Smooth muscle cell (in vitro differentiated cells): ENCODE measurements around the gene RGPD6. TPM values are rescaled to one million over a fixed set of nuclear protein-coding genes. Genes with fewer than 3 reads are reported as not detected.
"Not testable (repeated sequence)": the region's sequence is repeated elsewhere in the genome, so short reads cannot be mapped to it uniquely, and the experiment has no call there.

Source experiments
- DNase-seq: peaks from one replicate; lab custom pipeline; 2025; ENCODE audit not compliant: unreplicated experiment; lab: John Stamatoyannopoulos, UW
- H2AFZ ChIP-seq: fragments of 200-600 bp; sonication (generic); 2 replicates; pipeline ENCODE4 v1.6.0; 2016; ENCODE audit warnings: antibody characterized with exemption, low read depth, mild to moderate bottlenecking
- H3F3A ChIP-seq: fragments of 200-600 bp; sonication (generic); 2 replicates; pipeline ENCODE4 v1.6.0; 2017; ENCODE audit warnings: antibody characterized with exemption, low read depth
- H3K27ac ChIP-seq: fragments of 200-600 bp; sonication (generic); 2 replicates; pipeline ENCODE4 v1.5.1; 2016; ENCODE audit warnings: low read depth, mild to moderate bottlenecking
- H3K27me3 ChIP-seq: fragments of 200-600 bp; sonication (generic); 2 replicates; pipeline ENCODE4 v1.6.1; 2016; ENCODE audit warnings: low read depth, mild to moderate bottlenecking
- H3K36me3 ChIP-seq: fragments of 200-600 bp; sonication (generic); 2 replicates; pipeline ENCODE4 v1.5.1; 2016; ENCODE audit warnings: low read depth
- H3K4me1 ChIP-seq: fragments of 200-600 bp; sonication (generic); 2 replicates; pipeline ENCODE4 v1.5.1; 2016; ENCODE audit warnings: low read depth
- H3K4me2 ChIP-seq: fragments of 200-600 bp; sonication (generic); 2 replicates; pipeline ENCODE4 v1.6.0; 2016; ENCODE audit warnings: mild to moderate bottlenecking
- H3K4me3 ChIP-seq: fragments of 200-600 bp; sonication (generic); 2 replicates; pipeline ENCODE4 v1.5.1; 2016; ENCODE audit warnings: mild to moderate bottlenecking
- H3K79me2 ChIP-seq: fragments of 200-600 bp; sonication (generic); 2 replicates; pipeline ENCODE4 v1.6.0; 2016; ENCODE audit warnings: low read depth, mild to moderate bottlenecking
- H3K9ac ChIP-seq: fragments of 200-600 bp; sonication (generic); 2 replicates; pipeline ENCODE4 v1.6.0; 2016; ENCODE audit warnings: low read depth
- H3K9me3 ChIP-seq: fragments of 200-600 bp; sonication (generic); replicated peaks from 2 replicates; pipeline ENCODE4 v1.5.1; 2016; ENCODE audit warnings: low read depth
- H4K20me1 ChIP-seq: fragments of 200-600 bp; sonication (generic); 2 replicates; pipeline ENCODE4 v1.6.0; 2016; ENCODE audit warnings: low read depth
- WGBS: methylation state at CpG from one replicate; pipeline ENCODE4 v1.1.7; 2016; ENCODE audit warnings: low lambda C conversion rate; 5-methylcytosine and 5-hydroxymethylcytosine counted together
- polyA plus RNA-seq: library from polyadenylated mRNA; unstranded; fragments of >200 nt; fragmentation: Nextera tagmentation; extraction: Ambion mirVana; gene quantifications from 2 replicates; pipeline ENCODE4 v1.2.1, GENCODE V29; 2016
- total RNA-seq: library from RNA; depleted of rRNA; stranded (reverse); fragments of >200 nt; gene quantifications from 2 replicates; pipeline ENCODE4 v1.2.3, GENCODE V29; 2014

Gene RGPD6
- total RNA-seq (51.5 and 88.5 TPM in 2 replicates), polyA plus RNA-seq (8.0 and 14.5 TPM in 2 replicates)

GRCh38 chr2:110576763-110577416 is at the start of gene RGPD6:
TSS of gene RGPD6 (minus strand) at chr2:110577222. CDS start at chr2:110577024, 198 bp downstream.
- no CpG with 5 or more reads among the region's 70 CpGs for WGBS
- not testable (repeated sequence) for DNase-seq, H2AFZ ChIP-seq, H3K9ac ChIP-seq, H3K36me3 ChIP-seq, H3K4me3 ChIP-seq, H3K9me3 ChIP-seq, H3K4me2 ChIP-seq, H3K27me3 ChIP-seq, H4K20me1 ChIP-seq, H3K4me1 ChIP-seq, H3K79me2 ChIP-seq, H3F3A ChIP-seq, H3K27ac ChIP-seq

GRCh38 chr2:110619326-110619939 is 42.4 kb upstream of the RGPD6 start:
- not testable (repeated sequence) for H3F3A ChIP-seq
- 63% methylated on average over 2 of the region's 9 CpGs for WGBS

GRCh38 chr2:110613927-110614326 is 36.9 kb upstream of the RGPD6 start:
- H3K4me3 ChIP-seq, H3K27ac ChIP-seq, H3K9me3 ChIP-seq, H3K4me2 ChIP-seq, H3K79me2 ChIP-seq, H2AFZ ChIP-seq, H3K36me3 ChIP-seq, H4K20me1 ChIP-seq, H3K27me3 ChIP-seq, DNase-seq, H3K4me1 ChIP-seq, H3F3A ChIP-seq, H3K9ac ChIP-seq: not testable (repeated sequence)
- no CpG with 5 or more reads among the region's 1 CpG for WGBS

More at GRCh38 chr2:110619326-110619939, 42.4 kb upstream of the RGPD6 start:
- H3K4me2 ChIP-seq, H3K36me3 ChIP-seq, H3K4me1 ChIP-seq, H3K9me3 ChIP-seq, H3K79me2 ChIP-seq, H2AFZ ChIP-seq, DNase-seq, H3K4me3 ChIP-seq, H3K27ac ChIP-seq, H3K9ac ChIP-seq, H4K20me1 ChIP-seq, H3K27me3 ChIP-seq: not testable (repeated sequence)

GRCh38 chr2:110610613-110611250 is 33.7 kb upstream of the RGPD6 start:
- H3K9me3 ChIP-seq, DNase-seq, H2AFZ ChIP-seq, H3K36me3 ChIP-seq, H3F3A ChIP-seq, H3K27me3 ChIP-seq, H3K27ac ChIP-seq, H3K9ac ChIP-seq, H3K4me2 ChIP-seq, H4K20me1 ChIP-seq, H3K4me1 ChIP-seq, H3K79me2 ChIP-seq: not testable (repeated sequence)
- H3K4me3 ChIP-seq = peak overlapping the region; percentile 26
- WGBS = 0% methylated on average over 33 of the region's 94 CpGs

GRCh38 chr2:110609843-110610612 is 33.0 kb upstream of the RGPD6 start:
- 6% methylated on average over 7 of the region's 45 CpGs for WGBS
- H3F3A ChIP-seq, H3K27me3 ChIP-seq, DNase-seq, H3K4me3 ChIP-seq, H4K20me1 ChIP-seq, H3K9me3 ChIP-seq, H3K79me2 ChIP-seq, H3K27ac ChIP-seq, H3K9ac ChIP-seq, H3K36me3 ChIP-seq, H2AFZ ChIP-seq, H3K4me1 ChIP-seq, H3K4me2 ChIP-seq: not testable (repeated sequence)

- H3K4me2 ChIP-seq, H3K27me3 ChIP-seq, DNase-seq, H3K4me1 ChIP-seq, H3K79me2 ChIP-seq, H3K9me3 ChIP-seq, H3F3A ChIP-seq, H3K9ac ChIP-seq, H3K4me3 ChIP-seq, H2AFZ ChIP-seq, H4K20me1 ChIP-seq, H3K36me3 ChIP-seq, H3K27ac ChIP-seq: not testable (repeated sequence)
- WGBS = no CpG with 5 or more reads among the region's 8 CpGs
These were observed 31.9 kb upstream of the RGPD6 start for GRCh38 chr2:110608788-110609502.

GRCh38 chr2:110605057-110605456 is 28.0 kb upstream of the RGPD6 start:
- not testable (repeated sequence) for H3K4me1 ChIP-seq, H3K79me2 ChIP-seq, H3K36me3 ChIP-seq, H3K4me2 ChIP-seq, H3K9me3 ChIP-seq, H3F3A ChIP-seq, H3K4me3 ChIP-seq, H3K27me3 ChIP-seq, H3K27ac ChIP-seq, DNase-seq, H4K20me1 ChIP-seq, H3K9ac ChIP-seq, H2AFZ ChIP-seq
- 90% methylated on average over 10 of the region's 12 CpGs for WGBS
